ENCODE measurements around the gene EML5. TPM values are rescaled to one million over a fixed set of nuclear protein-coding genes. Genes with fewer than 3 reads are reported as not detected.
A peak's percentile ranks its signal among the peaks of the same experiment; 100 is the strongest.

The EML5 gene
- total RNA-seq, 1 experiment from 2014 or later: 0.64 TPM

DNA sequence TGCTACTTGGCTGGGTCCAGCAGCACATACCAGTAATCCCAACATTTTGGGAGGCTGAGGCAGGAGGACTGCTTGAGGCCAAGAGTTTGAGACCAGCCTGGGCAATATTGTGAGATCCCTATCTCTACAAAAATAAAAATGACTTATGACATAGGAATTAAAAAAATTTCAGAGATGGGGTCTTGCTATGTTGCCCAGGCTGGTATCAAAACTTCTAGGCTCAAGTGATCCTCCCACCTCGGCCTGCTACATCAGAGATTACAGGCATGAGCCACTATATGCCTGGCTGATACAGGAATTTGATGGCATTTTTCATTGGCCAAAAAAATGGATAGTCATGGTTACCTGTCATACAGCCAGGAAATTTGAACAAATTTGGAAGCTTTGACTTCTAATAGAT is 175.3 kb downstream of the EML5 start:
- DNase-seq (ENCODE audit: low read depth): no peak

DNA sequence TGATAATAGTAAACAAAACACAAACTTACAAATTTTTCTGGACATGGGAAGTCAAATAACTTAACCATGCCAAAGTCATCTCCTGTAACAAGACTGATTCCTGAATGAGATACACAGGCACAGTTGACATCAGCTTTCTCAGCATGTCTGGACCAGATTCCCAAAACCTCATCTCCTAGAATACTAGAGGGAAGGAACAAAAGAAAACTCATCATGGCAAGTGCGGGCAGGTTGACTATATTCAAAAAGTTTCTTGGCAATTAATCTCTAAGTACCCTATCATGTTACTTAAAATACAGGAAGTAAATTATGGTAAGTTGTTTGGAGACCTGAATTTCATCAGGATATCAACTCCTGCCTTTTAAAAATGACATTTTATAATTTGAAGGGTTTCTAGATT is 176.1 kb downstream of the EML5 start:
- no peak for DNase-seq (ENCODE audit: low read depth)

DNA sequence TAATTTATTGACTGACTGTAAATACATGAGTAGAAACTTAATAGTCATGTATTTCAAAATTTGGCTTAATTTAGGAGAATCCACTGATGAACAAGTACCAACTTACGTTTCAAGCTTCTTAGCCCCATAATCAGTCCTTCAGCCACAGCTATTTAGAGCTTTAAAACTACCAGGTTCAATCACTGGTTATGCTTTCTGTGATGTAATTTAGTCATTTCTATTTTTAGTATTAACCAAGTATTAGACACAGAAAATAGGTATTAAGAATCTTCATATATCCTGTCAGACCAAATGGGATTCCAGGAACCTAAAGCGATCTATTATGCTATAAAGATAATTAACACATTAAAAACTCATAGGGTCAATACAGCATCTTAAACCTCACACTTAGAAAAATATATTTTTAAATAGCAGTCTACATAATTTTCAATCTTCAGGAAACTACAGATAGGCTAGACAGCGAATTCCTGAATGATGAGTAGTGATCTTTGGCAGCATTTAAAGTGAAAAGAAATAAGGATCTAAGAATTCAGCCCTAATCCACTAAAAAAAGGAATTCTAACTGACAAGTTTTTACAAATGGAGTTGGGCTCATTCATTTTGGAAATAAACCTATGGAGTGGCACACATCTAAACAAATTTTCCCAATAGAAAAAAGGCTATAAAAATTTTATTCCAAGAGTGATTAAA is 178.4 kb downstream of the EML5 start:
- peak; percentile 73 for DNase-seq (ENCODE audit: low read depth)

DNA sequence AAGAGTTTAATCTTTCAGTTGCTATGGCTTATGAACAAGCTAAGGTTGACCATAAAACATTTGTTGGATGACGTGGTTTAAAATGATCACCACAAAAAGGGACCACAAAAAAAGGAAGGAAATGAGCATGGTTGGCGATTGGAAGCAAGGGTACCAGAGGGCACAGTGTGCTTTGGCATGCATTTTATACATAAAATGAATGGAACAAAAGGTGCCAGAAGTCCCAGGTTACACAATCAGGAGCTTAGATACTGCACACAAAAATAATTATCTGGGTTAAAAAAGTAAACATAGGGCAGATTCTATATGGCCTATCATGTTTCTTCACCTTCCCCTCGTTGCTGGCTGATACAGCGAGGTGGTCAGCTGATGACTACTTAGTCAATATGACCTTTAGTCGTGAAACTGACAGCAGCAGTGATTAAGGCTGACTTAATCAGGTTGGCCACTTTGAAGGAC is 179.2 kb downstream of the EML5 start:
- peak; percentile 91 for DNase-seq (ENCODE audit: low read depth)

DNA sequence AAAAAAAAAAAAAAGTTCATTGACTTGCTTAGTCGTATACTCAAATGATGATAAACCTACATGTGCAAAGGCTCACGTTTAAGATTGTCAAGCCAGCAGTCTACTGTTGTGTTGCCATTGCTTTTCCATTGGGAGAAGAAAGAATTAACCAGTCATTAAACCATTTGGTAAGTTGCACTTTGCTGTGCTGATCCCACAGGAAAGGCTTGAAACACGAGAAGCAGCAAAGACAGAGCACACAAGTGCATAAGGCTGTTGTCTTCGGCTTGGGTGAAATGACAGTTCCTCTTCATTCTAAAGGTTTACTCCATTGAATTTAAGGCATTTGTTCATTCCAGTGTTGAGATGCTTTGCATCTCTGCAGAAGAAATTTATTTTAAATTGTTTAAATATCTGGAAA is 179.8 kb downstream of the EML5 start:
- DNase-seq (ENCODE audit: low read depth): peak; percentile 32

DNA sequence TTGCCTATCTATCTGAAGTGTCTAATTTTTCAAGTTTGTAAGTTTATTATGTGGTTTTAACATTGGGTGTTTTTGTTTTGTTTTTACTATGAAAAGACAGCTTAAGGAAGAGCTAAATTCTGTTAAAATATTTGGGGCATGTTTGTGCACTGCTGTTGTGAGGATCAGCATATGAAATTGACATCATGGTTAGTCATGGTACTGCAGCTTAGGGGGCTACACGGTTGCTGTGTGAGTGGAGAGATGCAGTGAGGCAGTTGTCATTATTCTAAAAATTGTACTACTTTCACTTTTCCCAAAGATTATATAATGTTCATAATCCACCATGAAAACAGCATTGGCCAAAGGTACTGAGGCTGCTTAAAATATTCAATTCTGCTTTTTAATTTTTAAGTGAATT is 180.9 kb downstream of the EML5 start:
- DNase-seq (ENCODE audit: low read depth): peak; percentile 23

DNA sequence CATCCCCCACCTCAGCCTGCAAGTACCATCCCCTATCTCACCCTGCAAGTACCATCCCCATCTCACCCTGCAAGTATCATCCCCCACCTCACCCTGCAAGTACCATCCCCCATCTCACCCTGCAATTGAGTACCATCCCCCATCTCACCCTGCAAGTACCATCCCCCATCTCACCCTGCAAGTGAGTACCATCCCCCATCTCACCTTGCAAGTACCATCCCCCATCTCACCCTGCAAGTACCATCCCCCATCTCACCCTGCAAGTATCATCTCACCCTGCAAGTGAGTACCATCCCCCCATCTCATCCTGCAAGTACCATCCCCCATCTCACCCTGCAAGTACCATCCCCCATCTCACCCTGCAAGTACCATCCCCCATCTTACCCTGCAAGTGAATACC is 184.9 kb downstream of the EML5 start:
- no peak for DNase-seq (ENCODE audit: low read depth)

DNA sequence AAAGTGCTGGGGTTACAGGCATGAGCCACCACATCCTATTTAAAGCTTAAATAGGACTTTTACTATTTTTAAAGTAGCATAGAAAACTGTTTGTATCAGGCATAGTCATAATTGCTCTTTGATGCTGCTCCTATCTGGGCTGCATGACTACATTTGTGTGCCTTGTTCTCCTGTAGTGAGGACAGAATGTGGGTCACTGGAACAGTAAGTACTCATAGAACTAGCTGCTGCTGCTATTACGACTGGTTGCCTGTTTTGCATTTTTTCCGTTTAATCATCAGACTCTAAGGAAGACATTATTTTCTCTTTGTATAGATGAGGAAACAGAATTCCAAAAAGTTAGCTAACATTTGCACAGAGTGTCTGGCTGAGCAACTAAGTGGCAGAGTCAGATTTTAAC is 187.2 kb downstream of the EML5 start:
- DNase-seq (ENCODE audit: low read depth): no peak

DNA sequence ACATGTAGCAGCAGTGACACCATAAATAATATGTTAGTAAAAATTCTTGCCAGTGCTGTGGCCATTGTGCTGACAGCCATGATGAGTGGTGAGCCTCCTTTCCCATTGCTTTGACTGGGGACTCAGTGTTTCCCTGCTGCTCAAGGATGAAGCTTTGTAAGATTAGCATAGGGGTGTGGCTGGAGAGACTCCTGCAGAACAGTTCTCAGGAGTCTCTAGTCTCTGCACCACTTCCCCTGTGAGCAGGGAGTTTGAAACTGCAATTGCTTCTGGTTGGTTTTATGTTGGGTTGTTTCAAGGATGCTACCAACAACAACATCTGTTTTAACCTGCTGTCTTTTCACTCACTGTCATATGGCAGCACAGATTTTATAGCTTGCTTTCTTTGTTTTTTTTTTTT is 188.5 kb downstream of the EML5 start:
- no peak for DNase-seq (ENCODE audit: low read depth)

DNA sequence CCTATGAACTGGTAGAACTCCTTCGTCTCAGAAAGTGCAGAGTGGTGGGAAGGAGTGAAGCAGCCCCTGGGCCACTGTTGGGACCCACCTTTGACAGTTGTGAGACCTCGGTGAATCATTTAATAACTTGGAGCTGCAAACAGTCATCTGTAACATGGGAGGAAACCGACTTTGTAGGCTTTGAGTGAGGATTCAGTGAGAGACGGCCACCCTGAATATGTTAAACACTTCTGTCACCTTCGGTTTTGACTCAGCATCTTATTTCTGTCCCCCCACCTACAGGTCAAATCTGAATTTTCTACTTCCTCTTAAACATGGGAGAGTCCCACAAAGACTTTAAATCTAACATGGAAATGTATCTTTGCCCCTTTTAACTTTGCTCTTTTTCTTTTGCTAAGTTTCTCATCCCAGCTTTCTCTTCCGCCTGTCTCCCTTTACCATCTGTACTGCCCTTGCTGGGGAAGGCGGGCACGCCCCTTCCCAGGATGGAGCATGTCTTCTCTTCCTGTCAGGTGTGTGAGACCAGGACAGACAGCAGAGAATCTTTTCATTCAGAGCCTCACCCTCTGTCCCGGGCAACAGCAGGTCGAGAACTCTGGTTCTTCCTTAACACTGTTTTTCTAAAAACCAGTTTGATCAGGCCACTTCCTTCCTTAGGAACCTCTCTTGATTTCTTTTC is 192.9 kb downstream of the EML5 start:
- no peak for DNase-seq (ENCODE audit: low read depth)

DNA sequence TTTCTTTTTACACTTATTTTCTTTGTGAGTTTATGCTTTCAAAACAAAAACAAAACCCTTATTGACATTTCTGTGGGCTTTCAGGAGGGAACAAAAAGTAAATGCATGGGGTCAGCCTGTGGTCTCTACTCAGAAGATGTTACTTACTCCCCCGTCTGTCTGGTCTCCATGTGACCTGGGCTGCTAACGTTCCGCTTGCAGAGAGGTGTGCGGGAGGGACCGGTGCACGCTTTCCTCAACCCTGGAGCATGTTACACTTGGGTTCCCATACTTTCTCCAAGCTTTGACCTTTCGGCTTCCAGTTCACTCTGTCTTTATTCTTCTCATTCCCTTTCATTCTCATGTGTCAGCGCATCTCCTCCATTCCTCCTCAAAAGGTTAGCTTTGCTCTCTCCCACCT is 193.4 kb downstream of the EML5 start:
- no peak for DNase-seq (ENCODE audit: low read depth)

DNA sequence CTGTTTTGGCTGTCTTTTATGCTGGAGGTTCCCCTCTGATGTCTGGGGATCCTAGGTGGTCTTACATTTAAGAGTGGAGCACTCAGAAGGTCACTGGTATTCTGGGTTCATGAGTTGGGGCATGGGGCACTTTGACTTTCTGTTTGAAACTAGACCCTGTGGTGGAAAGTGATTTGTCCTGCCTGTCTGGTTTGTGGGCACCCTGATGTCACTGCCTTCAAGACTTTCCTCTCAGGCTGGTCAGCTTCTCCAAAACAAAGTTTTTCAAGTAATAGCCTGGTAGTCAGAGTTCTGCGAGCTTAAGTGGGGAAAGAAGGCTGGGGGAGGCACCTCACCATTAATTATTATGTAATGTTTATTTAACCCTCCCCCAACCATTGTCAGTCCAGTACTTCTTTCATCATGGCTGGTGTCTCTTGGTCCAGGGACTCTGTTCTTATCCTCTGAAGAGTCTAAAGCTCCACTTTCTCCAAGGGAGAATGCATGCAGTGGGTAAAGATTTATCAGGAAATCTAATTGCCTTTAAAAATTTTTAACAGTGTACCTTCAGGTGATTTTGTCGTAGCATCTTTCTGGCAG is 194.6 kb downstream of the EML5 start:
- no peak for DNase-seq (ENCODE audit: low read depth)

DNA sequence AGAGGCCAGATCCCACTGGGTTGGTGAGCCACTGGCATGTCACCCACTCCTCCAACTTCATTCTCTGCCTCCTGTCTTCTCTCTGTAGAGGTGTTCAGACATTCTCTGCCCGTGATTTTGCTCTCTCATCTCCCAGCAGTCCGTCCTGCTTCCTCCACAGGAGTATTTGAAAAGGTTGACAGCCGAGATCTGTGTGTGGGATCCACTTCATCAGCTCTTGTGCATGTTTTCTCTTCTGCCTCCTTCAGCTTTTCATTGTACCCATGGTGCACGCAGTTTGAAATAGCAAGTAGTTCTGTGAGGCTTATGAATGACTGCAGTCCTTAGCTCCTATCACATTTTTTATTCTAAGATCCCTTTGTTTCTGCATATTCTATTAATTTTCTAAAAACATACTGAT is 195.2 kb downstream of the EML5 start:
- DNase-seq (ENCODE audit: low read depth): no peak

DNA sequence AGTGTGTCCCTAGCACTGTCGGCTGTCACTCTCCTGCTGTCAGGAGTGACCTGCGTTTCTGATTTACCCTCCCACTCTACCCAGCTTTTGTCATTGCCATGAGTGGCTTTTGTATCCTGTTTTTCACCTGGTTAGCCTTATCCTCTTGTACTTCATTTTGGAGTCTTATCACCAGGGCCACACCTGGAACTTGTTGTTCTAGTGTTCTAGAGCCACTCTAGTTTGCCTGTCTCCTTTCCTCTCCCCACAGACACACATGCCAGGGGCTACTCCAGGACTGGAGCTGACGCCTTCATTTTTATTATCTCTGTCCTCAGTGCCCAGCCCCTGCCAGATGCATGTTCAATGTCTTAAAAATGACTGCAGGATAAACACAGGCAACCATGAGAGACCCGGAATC is 195.7 kb downstream of the EML5 start:
- no peak for DNase-seq (ENCODE audit: low read depth)

DNA sequence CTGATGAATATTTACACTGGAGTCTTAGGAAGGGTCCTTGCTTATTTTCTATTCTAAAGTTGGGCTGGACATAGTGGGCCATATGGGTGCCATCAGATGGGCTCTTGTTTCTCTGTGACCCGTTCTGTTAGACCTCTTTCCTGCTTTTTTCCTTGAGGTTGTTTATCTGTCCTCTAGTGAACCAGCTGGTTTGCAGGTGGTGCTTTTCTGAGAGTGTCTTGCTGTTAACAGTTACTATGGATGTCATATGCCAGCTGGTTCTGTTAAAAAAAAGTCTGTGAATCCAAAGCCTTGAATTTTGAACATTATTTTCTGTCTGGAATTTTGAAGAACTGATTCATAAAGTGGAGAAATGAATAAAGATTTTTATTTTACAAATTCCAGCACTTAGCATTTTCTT is 200.7 kb downstream of the EML5 start:
- no peak for DNase-seq (ENCODE audit: low read depth)

DNA sequence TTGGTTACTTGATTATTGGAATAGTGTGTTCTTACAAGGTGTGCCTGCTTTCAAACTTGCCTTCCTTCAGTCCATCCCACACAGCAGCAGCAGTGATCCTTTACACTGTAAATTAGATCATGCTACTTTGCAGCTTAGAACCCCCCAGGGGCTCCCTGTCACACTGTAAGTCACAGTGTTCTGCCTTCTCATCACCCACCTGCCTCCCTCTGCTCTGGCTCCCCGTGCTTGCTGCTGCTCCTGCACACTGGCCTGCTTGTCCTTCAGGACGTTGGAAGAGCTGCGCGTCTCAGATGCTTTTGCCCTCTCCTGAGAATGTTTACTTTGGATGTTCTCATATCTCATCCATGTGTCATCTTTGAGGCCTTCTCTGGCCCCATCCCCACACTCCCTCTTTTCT is 202.6 kb downstream of the EML5 start:
- no peak for DNase-seq (ENCODE audit: low read depth)

DNA sequence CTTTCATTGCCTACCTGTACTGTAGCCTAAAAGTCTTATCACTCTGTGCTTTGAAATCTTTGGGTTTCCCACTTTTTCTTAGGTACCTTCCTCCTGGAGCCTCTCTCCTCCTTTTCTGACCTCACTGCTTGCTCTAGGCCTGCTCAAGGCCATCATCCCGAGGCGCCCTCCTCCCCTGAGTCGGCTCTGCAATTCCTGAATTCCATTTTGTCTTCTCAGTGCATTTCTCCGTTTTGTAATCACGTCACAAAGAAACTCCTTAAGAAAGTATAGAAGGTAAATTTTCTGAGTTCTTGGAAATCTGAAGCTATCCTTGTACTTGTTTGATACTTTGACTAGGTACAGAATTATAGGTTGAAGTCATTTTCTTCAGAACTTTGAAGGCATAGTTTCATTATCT is 204.7 kb downstream of the EML5 start:
- no peak for DNase-seq (ENCODE audit: low read depth)

DNA sequence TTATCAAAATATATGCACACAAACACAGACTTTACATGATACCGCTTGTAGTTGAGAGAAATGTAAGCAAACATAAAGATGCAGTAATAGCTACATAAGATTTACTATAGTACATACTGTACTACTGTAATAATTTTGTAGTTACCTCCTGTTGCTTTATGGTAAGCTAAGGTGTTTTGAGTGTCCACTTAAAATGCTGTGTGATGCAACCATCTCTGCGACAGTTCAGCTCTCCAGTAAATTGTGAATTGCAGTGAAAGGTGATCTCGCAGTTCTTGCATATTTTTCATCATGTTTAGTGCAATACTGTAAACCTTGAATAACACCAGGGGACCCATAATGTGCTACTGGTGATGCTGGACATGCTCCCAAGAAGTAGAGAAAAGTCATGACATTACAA is 208.3 kb downstream of the EML5 start:
- DNase-seq (ENCODE audit: low read depth): no peak

DNA sequence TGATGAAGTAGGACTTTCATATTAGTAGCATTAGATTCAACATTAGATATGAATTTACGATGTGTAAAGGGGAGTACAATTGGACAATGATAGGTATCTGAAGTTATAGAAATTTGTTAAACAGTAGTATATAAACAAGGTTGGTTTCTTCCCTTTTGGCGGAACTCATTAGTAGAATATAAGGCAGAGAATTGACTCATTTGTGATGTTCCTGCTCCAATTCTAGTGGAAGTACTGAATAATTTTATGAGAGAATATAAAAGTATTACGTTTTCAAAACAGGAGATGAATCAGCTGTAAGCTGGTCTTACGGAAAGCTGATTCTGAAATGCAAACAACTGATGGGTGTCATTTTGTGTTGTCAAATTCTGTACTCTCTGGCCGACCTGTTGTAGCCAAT is 216.5 kb downstream of the EML5 start:
- no peak for DNase-seq (ENCODE audit: low read depth)

DNA sequence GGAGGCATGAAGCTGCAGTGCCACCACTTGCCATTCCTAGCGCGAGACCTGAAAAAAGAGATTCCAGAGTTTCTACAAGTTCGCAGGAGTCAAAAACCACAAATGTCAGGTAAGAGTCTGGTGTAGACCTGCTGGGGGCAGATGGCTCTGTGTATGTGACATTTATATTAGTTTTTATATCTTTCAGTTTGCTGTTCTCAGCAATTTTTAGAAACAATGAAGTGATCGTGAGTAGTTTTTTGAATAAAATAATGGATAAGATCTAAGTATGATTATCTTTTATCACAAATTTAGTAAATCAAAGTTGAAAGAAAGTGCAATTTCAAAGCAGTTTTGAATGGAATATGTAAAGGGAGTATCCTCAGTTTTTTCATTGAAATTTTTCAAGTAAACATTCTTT is 220.6 kb downstream of the EML5 start:
- no peak for DNase-seq (ENCODE audit: low read depth)

DNA sequence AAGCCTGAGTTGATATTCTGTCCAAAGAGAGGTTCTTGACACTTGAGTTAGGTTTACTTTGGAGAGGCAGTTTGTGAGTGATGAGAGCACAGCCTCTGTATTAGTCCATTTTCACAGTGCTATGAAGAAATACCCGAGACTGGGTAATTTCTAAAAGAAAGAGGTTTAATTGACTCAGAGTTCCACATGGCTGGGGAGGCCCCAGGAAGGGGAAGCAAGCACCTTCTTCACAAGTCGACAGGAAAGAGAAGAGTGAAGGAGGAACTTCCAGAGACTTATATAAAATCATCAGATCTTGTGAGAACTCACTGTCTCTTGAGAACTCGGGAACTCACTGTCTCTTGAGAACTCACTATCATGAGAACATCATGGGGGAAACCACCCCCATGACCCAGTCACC is 224.6 kb downstream of the EML5 start:
- no peak for DNase-seq (ENCODE audit: low read depth)

DNA sequence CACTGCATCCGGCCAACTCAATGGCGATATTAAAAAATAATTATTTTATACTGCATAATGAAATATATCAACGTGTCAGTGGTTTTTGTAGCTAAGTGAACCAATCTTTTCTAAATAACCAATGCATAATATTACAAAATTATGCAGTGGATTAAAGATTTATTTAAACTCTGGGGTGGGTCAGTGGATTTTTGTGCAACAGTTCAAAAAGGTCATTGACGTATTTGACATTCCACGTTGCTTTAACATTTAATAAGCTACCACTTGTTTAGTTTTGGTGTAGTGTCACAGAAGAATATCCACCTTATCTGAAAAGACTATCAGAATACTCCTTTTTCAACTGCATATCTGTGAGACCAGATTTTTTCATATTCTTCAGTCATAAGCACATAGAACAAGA is 227.3 kb downstream of the EML5 start:
- DNase-seq (ENCODE audit: low read depth): no peak

DNA sequence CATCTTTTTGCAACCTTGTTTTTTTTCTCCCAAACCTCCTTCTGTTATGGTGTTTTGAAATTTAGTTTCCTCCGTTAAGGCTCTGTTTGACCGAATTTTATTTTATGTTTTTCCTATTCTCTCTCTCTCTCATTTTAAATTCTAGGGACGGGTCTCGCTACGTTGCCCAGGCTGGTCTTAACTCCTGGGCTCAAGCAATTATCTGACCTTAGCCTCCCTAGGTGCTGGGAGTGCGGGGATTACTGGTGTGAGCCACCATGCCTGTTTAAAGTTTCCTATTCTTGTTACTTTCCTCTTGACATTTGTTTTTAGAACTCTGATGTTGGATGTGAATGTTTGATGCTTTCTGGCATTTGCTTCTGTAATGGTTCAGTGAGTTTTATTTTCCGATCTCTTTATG is 228.9 kb downstream of the EML5 start:
- DNase-seq (ENCODE audit: low read depth): no peak
